ENCODE results near the gene PPIB. TPM values are rescaled to one million over a fixed set of nuclear protein-coding genes. Genes with fewer than 3 reads are reported as not detected.

The PPIB gene
- total RNA-seq, 1 donor from 2014 or later: 102 TPM

GRCh38 chr15:64134345-64134829 lies 28.4 kb downstream of the PPIB start:
- Histone ChIP-seq H3K27ac (replicated peaks) (peak overlapping the region; percentile 63), H3K4me3 (no peak overlapping the region), H3K27me3 (ENCODE audit: low read depth) (no peaks in the 10 kb centered on the region), H3K4me1 (peaks cover 54% of the 10 kb centered on the region), H3K36me3 (peaks cover 88% of the 10 kb centered on the region), H3K9me3 (replicated peaks) (no peaks in the 10 kb centered on the region)
- no peak for TF ChIP-seq CTCF (IDR thresholded peaks at IDR 0.05; ENCODE audit: borderline replicate concordance)
- peak; percentile 68 for DNase-seq
- intact Hi-C loops (cut with micrococcal nuclease): no loop called here

GRCh38 chr15:64133623-64134344 lies 29.0 kb downstream of the PPIB start:
- peaks cover 92% of the 10 kb centered on the region for H3K36me3 ChIP-seq
- no peaks in the 10 kb centered on the region for H3K27me3 ChIP-seq (ENCODE audit: low read depth)
- intact Hi-C loops (cut with micrococcal nuclease): no loop called here
- no peak overlapping the region for H3K4me3 ChIP-seq
- no peak for TF ChIP-seq CTCF (IDR thresholded peaks at IDR 0.05; ENCODE audit: borderline replicate concordance)
- no peak for DNase-seq
- peaks cover 54% of the 10 kb centered on the region for H3K4me1 ChIP-seq
- H3K9me3 ChIP-seq (replicated peaks): no peaks in the 10 kb centered on the region
- H3K27ac ChIP-seq (replicated peaks): peak overlapping the region; percentile 63

GRCh38 chr15:64132217-64132616 lies 30.6 kb downstream of the PPIB start:
- Histone ChIP-seq H3K27me3 (ENCODE audit: low read depth) (no peaks in the 10 kb centered on the region), H3K27ac (replicated peaks) (peak overlapping the region; percentile 63), H3K4me1 (peaks cover 54% of the 10 kb centered on the region), H3K36me3 (peaks cover 92% of the 10 kb centered on the region), H3K4me3 (no peak overlapping the region), H3K9me3 (replicated peaks) (no peaks in the 10 kb centered on the region)
- intact Hi-C loops (cut with micrococcal nuclease): no loop called here
- no peak for DNase-seq
- no peak for TF ChIP-seq CTCF (IDR thresholded peaks at IDR 0.05; ENCODE audit: borderline replicate concordance)

DNA sequence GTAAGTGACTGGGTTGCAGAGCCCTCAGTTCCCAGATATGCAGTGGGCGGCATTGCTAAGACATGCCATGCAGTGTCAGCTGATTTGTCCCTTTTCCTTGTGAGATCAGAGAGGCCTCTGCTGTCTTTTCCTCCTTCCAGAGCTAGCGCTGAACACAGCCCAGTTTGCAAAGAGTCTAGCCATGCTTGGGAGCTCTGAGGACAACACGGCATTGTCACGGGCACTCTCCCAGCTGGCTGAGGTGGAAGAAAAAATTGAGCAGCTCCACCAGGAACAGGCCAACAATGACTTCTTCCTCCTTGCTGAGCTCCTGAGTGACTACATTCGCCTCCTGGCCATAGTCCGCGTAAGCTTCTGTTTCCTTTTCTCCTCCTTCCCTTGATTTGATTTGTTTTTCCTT lies 31.3 kb downstream of the PPIB start:
- intact Hi-C loops (cut with micrococcal nuclease): no loop called here
- Histone ChIP-seq H3K9me3 (replicated peaks) (no peaks in the 10 kb centered on the region), H3K4me1 (peaks cover 56% of the 10 kb centered on the region), H3K4me3 (no peak overlapping the region), H3K27me3 (ENCODE audit: low read depth) (no peaks in the 10 kb centered on the region), H3K27ac (replicated peaks) (peak overlapping the region; percentile 63), H3K36me3 (peaks cover 92% of the 10 kb centered on the region)
- DNase-seq: no peak
- no peak for TF ChIP-seq CTCF (IDR thresholded peaks at IDR 0.05; ENCODE audit: borderline replicate concordance)

DNA sequence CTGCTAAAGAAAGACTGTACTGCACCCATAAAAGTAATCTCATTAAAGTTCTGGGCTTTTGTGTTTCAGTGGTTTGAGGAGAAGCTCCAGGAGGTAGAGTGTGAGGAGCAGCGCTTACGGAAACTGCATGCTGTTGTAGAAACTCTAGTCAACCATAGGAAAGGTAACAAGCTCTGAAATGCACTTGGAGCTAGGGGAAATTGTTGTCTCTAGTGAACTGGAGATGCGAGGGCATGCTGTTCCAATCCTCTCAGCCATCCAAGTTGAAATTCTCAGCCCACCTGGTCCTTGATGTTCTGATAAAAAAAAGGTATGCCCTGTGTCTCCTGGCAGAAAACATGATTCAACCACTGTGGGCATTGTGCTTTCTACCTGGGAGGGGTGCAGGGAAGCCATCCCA lies 32.7 kb downstream of the PPIB start:
- intact Hi-C loops (cut with micrococcal nuclease): no loop called here
- no peak for TF ChIP-seq CTCF (IDR thresholded peaks at IDR 0.05; ENCODE audit: borderline replicate concordance)
- Histone ChIP-seq H3K4me3 (no peak overlapping the region), H3K27me3 (ENCODE audit: low read depth) (no peaks in the 10 kb centered on the region), H3K4me1 (peaks cover 56% of the 10 kb centered on the region), H3K27ac (replicated peaks) (no peak overlapping the region), H3K9me3 (replicated peaks) (no peaks in the 10 kb centered on the region), H3K36me3 (peaks cover 86% of the 10 kb centered on the region)
- DNase-seq: no peak

Data from left ventricle myocardium inferior (tissue), 1 donor.